Neutrophil (primary cell): ENCODE data around the gene ANO2.

Experiments used
- H3K27ac ChIP-seq: fragments of 200-600 bp; sonication (generic); 2 replicates; pipeline ENCODE4 v1.5.1; 2016; ENCODE audit warnings: mild to moderate bottlenecking, moderate library complexity
- H3K27me3 ChIP-seq: fragments of 200-600 bp; sonication (generic); 2 replicates; pipeline ENCODE4 v1.6.0; 2016; ENCODE audit warnings: mild to moderate bottlenecking
- H3K36me3 ChIP-seq: fragments of 200-600 bp; sonication (generic); 2 replicates; pipeline ENCODE4 v1.5.1; 2017
- H3K4me1 ChIP-seq, 2 experiments: fragments of 200-600 bp in 1 of 2; sonication (generic) in 1 of 2; 1 replicate in 1 of 2; 2 replicates in 1 of 2; pipeline versions ENCODE4 v1.5.1 to v1.6.1; 2013 to 2016; ENCODE audit warnings: low read depth in 1 of 2, low read length in 1 of 2, mild to moderate bottlenecking in 1 of 2, moderate library complexity in 1 of 2; ENCODE audit not compliant: control insufficient read depth in 1 of 2, insufficient read depth in 1 of 2
- H3K4me3 ChIP-seq, 2 experiments: fragments of 200-600 bp in 1 of 2; sonication (generic) in 1 of 2; 1 replicate in 1 of 2; 2 replicates in 1 of 2; pipeline ENCODE4 v1.5.1; 2013 to 2016; ENCODE audit warnings: low read depth in 1 of 2, low read length in 1 of 2, mild to moderate bottlenecking in 1 of 2, moderate library complexity in 1 of 2
- H3K9me3 ChIP-seq: fragments of 200-600 bp; sonication (generic); 2 replicates; pipeline ENCODE4 v1.5.1; 2016
- CTCF ChIP-seq: fragments of 200-600 bp; sonication (generic); IDR thresholded peaks from 2 replicates; pipeline ENCODE4 v1.5.1; 2016; ENCODE audit warnings: antibody characterized with exemption

ANO2 gene

DNA sequence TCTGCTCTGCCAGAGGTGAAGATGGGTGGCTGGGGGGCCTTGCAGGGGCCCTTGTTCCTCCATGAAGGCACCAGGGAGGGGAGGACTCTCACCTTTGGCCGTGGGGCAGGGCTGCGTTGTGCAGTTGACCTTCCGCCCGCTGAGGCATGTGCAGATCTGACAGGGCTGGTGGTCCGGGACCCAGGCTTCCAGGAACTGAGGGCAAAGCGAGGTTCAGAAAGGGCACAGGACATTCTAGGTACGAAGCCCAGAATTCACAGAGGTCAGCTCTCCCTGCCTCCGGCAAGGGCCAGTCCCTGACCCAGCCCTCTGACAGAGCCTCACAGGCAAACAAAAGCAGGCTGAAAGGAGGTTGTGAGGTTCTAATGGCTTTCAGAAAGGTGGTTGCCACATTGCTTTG lies 40.4 kb upstream of the ANO2 start:
- H3K36me3 ChIP-seq, result no peaks in the 10 kb centered on the region
- no peak overlapping the region for H3K27ac ChIP-seq
- H3K4me3 ChIP-seq, result no peak overlapping the region
- H3K4me1 ChIP-seq, result no peaks in the 10 kb centered on the region
- no peaks in the 10 kb centered on the region for H3K9me3 ChIP-seq
- TF ChIP-seq CTCF, result no peak
- no peaks in the 10 kb centered on the region for H3K27me3 ChIP-seq

DNA sequence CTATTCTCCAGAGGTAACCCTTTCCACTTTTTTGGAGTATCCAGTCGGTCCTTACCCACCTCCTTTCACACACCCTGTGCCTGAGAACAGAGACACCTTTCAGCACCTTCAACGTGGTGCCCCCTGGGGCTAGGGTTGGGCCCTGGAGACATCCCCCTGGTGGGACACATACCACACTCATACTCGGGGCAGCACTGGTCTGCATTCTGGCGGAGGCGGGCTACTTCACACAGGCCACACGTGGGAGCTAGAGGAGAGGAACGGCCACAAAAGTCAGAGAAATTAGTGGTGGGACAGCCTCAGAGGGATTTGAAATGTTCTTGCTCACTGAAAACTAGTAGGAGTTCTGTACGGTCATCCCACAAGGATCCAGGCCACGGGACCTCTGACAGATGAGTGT lies 39.8 kb upstream of the ANO2 start:
- Histone ChIP-seq H3K27me3 (no peaks in the 10 kb centered on the region), H3K4me1 (no peaks in the 10 kb centered on the region), H3K4me3 (no peak overlapping the region), H3K27ac (no peak overlapping the region), H3K36me3 (no peaks in the 10 kb centered on the region), H3K9me3 (no peaks in the 10 kb centered on the region)
- no peak for TF ChIP-seq CTCF

DNA sequence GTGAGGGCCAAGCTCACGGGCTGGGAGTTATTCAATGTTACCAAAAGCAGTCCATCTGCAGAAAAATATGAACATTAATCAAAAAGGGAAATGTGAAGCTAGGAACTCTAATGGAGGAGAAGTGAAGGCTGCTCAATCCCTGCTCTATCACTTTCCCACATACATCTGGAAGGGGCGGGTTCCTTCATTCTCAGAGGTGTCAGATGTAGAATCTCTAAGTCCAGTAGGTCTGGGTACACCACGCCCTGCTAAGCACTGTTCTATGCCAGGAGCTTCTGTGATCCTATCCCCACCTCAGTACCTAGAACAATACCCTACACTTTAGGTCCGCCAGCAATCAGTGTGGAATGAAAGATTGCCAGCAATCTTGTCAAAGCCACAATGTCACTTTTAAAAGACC lies 37.0 kb upstream of the ANO2 start:
- TF ChIP-seq CTCF, result no peak
- no peaks in the 10 kb centered on the region for H3K36me3 ChIP-seq
- H3K4me1 ChIP-seq, result no peaks in the 10 kb centered on the region
- no peaks in the 10 kb centered on the region for H3K9me3 ChIP-seq
- H3K27ac ChIP-seq, result no peak overlapping the region
- no peak overlapping the region for H3K4me3 ChIP-seq
- H3K27me3 ChIP-seq, result no peaks in the 10 kb centered on the region

GRCh38 chr12:5977556-5977955 lies 32.5 kb upstream of the ANO2 start:
- no peaks in the 10 kb centered on the region for H3K36me3 ChIP-seq
- H3K4me1 ChIP-seq, result no peaks in the 10 kb centered on the region
- no peak for TF ChIP-seq CTCF
- no peak overlapping the region for H3K4me3 ChIP-seq
- no peaks in the 10 kb centered on the region for H3K9me3 ChIP-seq
- H3K27ac ChIP-seq, result no peak overlapping the region
- H3K27me3 ChIP-seq, result no peaks in the 10 kb centered on the region

DNA sequence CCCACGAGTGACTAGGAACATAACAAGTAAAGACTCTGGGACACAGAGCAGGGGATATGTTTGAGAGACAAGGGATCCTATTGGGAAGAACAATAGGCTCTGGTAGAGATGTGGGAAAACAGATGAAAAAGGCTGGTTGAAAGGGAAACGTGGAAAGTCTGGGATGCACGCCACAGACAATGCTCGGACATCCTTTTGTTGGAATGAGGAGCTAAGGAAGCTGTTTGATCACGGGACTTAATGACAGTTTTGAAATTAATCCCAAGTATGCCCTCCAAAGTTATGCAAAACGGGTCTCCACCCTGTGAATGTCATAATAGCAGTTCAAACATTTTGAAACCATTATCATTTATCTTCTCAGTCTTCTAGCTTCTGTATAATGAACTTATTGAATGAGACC lies 31.7 kb upstream of the ANO2 start:
- Histone ChIP-seq H3K27me3 (no peaks in the 10 kb centered on the region), H3K4me1 (no peaks in the 10 kb centered on the region), H3K4me3 (no peak overlapping the region), H3K9me3 (no peaks in the 10 kb centered on the region), H3K36me3 (no peaks in the 10 kb centered on the region), H3K27ac (no peak overlapping the region)
- TF ChIP-seq CTCF, result no peak

DNA sequence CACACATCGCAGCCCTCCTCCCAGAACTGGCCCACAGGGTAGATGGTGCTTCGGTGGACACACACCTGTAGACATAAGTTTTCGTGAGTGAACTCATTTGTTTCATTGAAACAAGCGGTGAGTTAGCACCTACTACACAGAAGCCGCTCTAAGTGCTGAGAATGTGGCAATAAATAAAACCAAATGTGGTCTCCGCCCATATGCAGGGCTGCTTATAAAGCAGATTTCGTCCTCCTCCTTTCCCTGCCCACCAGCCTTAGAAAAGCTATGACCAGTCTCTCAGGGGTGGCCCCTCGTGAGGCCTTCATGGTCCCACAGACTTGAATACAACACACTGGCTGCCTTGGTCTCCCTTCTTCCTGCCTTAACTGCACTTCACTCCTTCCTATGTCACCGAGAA lies 31.1 kb upstream of the ANO2 start:
- H3K27ac ChIP-seq, result no peak overlapping the region
- H3K4me1 ChIP-seq, result no peaks in the 10 kb centered on the region
- TF ChIP-seq CTCF, result no peak
- H3K27me3 ChIP-seq, result no peaks in the 10 kb centered on the region
- no peaks in the 10 kb centered on the region for H3K36me3 ChIP-seq
- H3K9me3 ChIP-seq, result no peaks in the 10 kb centered on the region
- H3K4me3 ChIP-seq, result no peak overlapping the region
